PC-9 (cell line): Measurements from ENCODE around the gene SPTAN1.

Source experiments
- CTCF ChIP-seq: fragments of 200-600 bp; sonication (generic); conservative IDR thresholded peaks from 2 replicates; pipeline ENCODE4 v1.6.1; 2017; ENCODE audit warnings: mixed run types, antibody characterized with exemption, mild to moderate bottlenecking, moderate library complexity
- EZH2 ChIP-seq: fragments of 200-600 bp; sonication (generic); IDR thresholded peaks from 2 replicates; pipeline ENCODE4 v1.8.0; 2017; ENCODE audit warnings: antibody characterized with exemption, low read depth

DNA sequence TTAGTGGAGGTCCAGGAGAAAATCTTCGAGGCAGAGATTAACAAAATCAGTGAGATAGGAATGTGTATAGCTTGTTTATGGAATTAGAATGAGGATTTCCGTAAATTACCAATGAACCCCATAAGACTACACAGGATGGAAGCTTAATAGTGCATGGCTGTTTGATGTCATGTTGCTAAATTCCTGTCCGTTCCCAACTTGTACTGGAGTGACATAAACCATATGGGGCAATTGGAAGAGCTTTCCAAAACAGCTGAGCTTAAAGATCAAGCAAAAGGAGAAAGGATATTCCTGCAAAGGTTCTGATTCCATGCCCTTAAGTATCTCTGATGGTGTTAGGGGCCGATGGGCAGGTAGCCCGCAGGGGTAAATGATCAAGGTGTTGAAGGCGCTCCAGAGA, 30.4 kb upstream of the SPTAN1 start:
- TF ChIP-seq CTCF (no peak), EZH2 (no peak)
